GM08714 (cell line): Measurements from ENCODE around the gene PLEKHA1.

Experiments used
- H3K4me3 ChIP-seq: fragments of 200-500 bp; sonication (Bioruptor generic); 2 replicates; pipeline ENCODE4 v1.5.1; 2014; ENCODE audit warnings: mild to moderate bottlenecking, low read length, inconsistent platforms
- ZNF274 ChIP-seq: IDR thresholded peaks from 2 replicates; pipeline ENCODE4 v1.6.1; 2012; ENCODE audit warnings: mild to moderate bottlenecking, low read depth, low read length

Gene PLEKHA1

DNA sequence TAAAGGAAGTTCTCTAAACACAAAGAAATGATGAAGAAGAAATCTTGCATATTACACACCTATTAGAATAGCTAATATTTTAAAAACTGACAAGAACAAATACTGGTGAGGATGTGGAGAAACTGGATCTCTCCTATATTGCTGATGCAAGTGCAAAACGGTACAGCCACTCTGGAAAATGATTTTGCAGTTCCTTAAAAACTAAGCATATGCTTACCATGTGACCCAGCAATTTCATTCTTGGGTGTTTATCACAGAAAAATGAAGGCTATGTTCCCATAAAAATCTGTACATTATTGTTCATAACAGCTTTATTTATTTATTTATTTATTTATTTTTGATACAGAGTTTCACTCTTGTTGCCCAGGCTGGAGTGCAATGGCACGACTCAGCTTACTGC lies 14.9 kb upstream of the PLEKHA1 start:
- no peak for TF ChIP-seq ZNF274
- H3K4me3 ChIP-seq = no peak overlapping the region

DNA sequence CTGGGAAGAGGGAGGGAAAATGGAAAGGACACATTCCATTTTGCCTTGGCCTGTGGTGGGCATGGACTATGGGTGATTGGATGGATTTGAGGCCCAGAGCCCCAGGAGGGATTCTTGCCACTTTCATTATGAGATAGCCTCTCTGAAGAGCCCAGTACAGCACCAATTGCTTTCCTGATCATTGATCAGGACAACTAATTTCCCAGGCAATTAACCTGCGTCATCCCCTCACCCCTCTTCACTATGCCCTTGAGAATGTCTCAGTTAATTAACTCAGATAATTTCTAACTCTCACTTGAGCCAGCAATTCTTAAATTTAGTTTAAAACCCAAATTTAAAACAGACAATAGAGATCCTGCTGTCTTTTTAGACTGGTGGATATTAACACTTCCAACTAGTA lies 13.5 kb upstream of the PLEKHA1 start:
- H3K4me3 ChIP-seq = no peak overlapping the region
- TF ChIP-seq ZNF274 = no peak

DNA sequence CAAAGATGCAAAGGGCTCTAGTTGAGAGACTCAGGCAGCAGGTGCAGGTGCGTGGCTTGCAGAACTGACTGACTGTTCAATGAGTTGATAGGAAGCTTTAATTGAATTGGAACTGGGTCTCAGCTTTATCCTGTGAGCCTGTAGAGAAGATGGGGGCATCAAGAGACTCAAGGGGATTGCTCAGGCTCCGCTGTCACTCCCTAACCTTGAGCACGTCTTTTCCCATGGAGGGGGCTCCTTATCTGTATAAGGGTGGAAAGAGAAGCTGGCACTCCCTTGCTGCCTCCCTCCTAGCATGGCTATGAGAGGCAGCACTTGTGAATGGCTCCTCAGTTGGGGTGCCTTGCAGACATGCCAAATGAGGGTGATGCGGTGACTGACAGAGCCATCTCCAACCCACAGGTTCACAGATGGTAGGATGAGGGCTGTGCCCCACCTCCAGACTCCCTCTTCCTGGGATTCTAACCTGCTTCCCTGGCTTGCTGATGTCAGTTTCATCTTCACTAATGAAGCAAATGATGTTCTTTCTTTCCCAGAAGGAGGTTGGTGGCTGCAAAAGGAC lies 12.4 kb upstream of the PLEKHA1 start:
- no peak overlapping the region for H3K4me3 ChIP-seq
- no peak for TF ChIP-seq ZNF274

DNA sequence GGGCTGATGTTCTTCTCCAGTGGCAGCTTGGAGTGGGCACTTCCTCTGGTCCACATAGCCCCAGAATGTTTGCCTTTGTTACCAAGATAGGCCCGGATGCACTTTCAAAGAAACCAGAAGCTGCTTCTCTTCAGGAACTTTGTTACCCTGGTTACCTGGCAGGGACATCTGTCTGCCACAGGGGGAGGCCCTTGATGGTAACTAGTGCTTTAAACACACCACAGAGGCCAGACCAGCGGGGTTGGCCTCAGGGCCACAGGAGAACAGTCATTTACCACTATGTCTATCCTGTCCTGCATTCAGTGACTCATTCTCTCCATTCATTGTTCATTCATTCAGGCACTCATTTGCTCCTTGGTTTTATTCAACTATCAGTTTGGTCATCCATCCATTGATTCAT lies 11.9 kb upstream of the PLEKHA1 start:
- no peak overlapping the region for H3K4me3 ChIP-seq
- no peak for TF ChIP-seq ZNF274

DNA sequence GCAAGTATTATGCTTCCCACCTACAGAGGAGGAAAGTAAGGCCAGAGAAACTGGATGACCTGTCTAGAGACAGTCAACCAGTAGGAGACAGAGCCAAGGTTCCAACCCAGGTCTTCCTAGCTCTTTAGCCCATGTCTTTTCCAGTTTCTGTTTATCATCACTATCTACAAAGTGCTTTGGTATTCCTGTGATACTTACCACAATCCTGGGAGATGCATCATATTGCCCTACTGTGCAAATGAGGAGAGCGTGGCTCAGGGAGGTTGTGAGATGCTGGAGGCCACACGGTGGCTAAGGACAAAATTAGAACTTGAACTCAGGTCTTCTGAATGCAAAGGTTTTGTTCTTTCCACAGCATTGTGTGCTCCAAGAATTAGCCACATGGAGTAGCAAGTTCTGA lies 11.2 kb upstream of the PLEKHA1 start:
- no peak for TF ChIP-seq ZNF274
- H3K4me3 ChIP-seq = no peak overlapping the region

DNA sequence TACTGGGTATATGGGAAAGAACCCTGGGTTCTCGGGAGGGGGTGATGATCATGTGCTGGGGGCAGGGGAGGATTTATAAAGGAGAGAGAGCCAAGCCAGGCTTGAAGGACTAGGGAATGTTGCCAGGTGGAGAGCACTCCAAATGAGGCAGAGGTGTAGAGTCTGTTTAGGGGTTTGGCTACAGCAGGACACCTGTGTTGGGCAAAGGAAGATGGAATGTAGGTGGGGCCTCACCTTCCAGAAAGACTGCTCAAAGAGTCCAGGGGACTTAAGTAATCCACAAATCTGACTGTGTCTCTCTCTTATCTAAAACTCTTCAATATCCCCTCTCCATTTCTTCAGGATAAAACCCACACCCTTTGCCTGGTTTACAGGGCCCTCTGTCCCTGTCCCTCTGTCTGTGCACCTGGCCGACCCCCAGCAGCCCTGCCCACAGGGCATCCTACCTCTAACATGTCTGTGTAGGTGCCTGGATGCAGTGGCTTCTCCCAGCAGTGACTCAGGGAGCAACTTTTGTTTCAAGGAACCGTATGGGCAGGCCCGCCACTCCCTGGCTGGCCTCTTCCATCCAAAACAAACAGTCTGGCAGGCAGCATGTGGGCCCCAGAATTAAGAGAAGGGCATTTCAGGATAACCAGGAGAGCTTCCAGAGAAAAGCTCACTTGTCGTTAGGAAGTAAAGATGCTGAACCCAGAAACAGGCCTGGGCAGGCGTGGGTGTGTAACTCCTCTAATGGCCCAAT lies 10.6 kb upstream of the PLEKHA1 start:
- no peak for TF ChIP-seq ZNF274
- H3K4me3 ChIP-seq = no peak overlapping the region

DNA sequence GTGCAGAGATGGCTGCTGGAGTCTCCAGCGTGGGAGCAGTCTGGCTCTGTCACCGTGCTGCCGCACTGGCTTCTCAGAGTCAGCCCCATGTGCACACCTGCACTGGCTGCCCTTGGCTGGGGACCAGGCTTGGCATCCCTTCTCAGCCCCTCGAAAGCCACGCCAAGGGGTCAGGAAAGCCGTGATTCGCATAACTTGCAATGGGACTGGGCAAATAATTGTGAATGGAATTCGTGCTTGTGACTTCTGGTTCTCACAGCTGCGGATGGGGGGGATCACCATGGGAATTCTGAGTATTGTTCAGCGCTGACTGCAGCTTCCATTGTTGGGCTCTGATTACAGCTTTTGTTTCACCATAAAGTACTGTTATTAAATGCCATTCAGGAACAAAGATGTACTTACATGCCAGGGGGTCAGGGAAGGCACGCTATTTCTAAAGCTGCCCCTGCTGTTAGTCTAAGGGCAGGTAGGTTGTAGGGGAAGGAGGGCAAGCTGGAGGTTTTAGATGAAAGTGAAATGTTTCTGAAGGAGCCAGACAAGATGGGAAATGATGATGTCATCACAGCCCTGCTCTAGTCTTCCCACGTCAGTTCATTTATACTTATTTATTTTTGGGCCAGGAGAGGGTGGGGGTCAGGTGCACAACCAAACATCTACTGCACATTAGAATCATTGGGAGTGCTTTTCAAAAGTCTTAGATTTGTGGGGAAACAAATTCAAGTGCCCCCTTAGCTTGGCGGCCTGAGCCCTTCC lies 5.8 kb upstream of the PLEKHA1 start:
- H3K4me3 ChIP-seq = no peak overlapping the region
- no peak for TF ChIP-seq ZNF274

DNA sequence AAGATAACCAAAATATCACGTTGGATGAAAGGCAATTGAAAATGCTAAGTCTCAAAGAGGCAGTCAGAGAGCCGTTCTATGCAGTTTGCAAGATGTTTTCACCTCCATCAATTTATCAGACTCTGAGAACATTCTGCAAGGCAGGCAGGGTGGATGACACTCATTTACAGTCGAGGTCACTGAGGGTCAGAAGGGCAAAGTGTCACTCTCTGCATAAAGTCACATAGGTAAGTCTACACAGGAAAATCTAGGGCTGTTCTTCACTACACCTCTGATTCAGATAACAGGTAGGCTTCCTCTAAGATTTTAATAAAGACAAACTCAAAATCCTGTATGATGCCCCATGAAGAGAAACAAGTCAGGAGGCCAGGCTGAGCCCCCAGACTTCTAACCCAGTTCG lies 1.4 kb upstream of the PLEKHA1 start:
- no peak overlapping the region for H3K4me3 ChIP-seq
- TF ChIP-seq ZNF274 = no peak

DNA sequence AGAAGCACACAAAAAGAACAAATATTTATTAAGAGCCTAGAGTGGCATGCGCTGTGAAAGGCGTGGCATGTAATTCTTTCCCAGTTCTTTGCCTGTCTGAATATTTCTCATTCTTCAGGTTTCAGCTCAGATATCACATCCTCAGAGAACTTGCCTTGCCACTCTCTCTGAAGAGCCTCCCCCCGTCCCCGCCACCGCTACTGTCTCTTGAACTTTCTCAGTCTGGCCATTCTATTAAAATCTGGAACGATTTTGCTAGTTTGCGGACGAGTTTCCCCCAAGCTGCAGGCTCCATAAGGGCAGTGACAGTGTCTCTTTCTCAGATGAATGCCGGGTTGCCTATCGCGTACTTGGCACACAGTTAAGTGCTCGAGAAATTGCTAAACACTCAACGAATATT lies 787 bp upstream of the PLEKHA1 start:
- no peak for TF ChIP-seq ZNF274
- peak overlapping the region; percentile 40; the same call in 1 of the 2 replicates for H3K4me3 ChIP-seq

DNA sequence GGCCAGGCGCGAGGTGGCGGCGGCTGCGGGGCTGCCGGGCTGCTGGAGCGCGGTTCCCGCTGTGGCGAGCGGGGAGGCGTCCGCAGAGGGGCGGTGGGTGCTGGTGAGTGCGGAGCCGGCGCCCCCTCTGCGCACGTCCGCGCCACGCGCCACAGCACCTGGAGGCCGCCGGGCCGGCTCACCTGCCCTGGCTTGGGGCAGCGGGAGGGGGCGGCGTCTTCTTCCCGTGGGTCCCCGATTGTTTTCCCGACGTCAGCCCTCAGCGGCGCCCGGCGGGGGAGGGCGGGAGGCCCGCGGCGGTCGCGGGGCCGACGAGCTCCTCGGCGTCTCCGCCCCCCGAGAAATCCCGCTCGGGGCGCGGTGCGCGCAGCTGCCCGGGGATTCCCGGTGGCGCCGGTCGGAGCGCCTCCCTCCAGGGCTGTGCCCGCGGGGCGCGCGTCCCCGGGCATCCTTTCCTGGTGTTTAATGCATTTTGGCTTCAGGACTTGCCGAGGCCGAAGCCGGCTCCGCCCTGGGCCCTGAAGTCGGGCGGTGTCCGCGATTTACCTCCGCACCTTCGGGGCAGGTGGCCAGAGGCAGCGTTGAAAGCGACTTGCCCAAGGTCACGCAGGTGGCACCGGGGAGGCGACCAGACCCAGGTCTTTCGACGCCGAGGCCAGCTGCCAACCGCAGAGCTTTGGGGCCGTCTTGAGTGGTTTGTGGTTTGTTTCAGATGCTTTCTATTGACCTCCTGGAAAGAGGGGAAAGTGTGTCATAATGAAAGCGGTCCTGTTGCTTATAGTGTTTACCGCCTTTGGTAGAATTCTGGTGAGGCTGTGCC lies 561 bp downstream of the PLEKHA1 start:
- no peak for TF ChIP-seq ZNF274
- H3K4me3 ChIP-seq = peak overlapping the region; percentile 43

DNA sequence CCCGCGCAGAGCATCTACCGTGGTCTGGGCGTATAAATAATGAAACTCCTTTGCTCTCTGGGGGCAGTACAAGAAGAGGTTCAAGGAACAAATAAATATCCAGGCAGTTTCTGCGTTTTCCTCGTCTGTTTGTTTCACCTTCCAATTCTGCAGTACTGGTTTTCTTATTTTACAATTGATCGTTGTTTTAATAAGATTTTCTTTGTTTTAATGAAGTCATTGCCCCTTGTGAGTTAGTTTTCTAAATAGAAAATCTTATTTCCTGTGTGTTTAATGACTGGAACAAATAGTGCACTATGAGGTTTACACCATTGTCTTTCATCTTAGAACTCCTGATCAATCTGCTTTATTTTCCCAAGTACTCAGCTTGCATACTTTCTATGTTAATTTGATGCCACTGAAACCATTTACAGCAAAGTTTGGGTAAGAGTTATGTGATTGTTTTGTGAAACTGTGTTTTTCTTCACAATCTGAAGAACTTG lies 1.2 kb downstream of the PLEKHA1 start:
- peak overlapping the region; percentile 43 for H3K4me3 ChIP-seq
- no peak for TF ChIP-seq ZNF274

DNA sequence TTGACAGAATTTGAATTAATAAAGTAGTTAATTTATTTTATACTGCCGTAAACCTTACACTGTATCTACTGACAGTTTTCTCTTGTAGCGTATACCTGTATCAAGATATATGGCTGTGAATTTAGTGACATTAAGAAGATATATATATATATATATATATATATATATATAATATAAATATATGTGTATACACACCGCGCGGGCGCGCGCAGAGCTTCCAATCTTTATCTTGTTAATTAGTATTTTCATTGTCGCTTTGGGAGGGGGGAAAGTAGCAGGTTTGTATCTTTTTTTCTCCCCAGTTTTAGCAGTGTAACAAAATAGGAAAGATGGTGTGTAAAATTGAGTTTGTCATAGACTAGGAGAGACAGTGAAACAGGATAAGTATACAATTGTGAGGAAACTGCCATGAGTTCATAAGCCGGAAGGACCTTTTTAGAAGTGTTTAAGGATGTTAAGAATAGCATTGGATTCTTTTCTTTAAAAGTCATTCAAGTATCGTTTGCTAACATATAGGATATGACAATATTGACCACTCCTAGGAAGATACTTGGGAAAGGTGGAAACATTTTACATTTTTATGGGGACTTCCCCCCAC lies 2.0 kb downstream of the PLEKHA1 start:
- no peak overlapping the region; the same call in 1 of the 2 replicates for H3K4me3 ChIP-seq
- TF ChIP-seq ZNF274 = no peak

DNA sequence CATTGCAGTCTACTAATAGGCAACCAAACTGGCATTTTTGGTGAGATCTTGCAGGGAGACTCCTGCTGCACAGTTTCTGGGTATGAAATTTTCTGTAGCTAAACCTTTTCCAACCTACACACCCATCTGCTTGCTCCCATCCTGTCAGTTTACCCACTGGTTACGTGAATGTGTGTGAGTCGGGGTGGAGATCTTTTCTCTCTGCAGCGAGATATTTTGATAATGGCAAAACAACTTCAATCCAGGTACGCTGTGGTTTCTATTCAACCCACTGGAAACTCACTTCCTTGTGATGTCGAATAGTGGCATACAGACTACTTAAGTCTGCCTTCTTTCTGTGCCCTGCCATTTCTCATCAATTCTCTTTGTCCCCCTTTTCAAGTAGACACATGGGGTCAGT lies 4.5 kb downstream of the PLEKHA1 start:
- no peak for TF ChIP-seq ZNF274
- no peak overlapping the region for H3K4me3 ChIP-seq

DNA sequence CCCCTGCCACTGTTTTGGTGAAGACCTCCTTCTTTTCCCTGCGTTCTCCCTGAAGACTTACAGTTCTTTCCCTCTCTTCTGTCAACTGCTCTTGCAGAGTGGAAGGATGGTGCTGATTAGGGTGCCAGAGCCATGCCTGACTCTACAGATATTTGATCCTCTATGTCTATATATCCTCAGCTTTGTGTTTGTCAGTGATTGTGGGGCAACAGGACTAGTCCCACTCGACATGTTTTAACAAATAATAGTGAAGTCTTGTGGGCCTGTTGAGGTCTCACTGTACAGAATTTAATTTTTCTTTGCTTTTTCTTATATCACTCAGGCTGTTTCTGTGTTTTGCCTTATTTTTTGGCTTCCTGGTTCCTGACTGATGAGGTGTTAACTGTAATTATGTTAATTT lies 5.0 kb downstream of the PLEKHA1 start:
- H3K4me3 ChIP-seq = no peak overlapping the region
- TF ChIP-seq ZNF274 = no peak
